Measurements from ENCODE around the gene RAB44. TPM values are rescaled to one million over a fixed set of nuclear protein-coding genes. Genes with fewer than 3 reads are reported as not detected.

RAB44 gene
- total and polyA plus RNA-seq, 2 of the 13 experiments (the other 11 are each of a cell fraction or from before 2014, with no cell fraction given) = not detected

DNA sequence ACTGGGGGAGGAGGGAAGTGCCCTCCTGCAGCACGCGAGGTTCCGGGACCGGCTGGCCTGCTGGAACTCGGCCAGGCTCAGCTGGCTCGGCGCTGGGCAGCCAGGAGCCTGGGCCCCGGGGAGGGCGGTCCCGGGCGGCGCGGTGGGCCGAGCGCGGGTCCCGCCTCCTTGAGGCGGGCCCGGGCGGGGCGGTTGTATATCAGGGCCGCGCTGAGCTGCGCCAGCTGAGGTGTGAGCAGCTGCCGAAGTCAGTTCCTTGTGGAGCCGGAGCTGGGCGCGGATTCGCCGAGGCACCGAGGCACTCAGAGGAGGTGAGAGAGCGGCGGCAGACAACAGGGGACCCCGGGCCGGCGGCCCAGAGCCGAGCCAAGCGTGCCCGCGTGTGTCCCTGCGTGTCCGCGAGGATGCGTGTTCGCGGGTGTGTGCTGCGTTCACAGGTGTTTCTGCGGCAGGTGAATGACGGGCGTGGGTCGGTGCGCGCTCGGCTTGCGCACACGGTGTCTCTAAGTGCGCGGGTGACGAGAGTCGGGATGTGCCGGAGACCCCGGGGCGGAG, 19.1 kb upstream of the RAB44 start, which contains the start of gene CDKN1A (continued):
- TF ChIP-seq, protein P1, sequence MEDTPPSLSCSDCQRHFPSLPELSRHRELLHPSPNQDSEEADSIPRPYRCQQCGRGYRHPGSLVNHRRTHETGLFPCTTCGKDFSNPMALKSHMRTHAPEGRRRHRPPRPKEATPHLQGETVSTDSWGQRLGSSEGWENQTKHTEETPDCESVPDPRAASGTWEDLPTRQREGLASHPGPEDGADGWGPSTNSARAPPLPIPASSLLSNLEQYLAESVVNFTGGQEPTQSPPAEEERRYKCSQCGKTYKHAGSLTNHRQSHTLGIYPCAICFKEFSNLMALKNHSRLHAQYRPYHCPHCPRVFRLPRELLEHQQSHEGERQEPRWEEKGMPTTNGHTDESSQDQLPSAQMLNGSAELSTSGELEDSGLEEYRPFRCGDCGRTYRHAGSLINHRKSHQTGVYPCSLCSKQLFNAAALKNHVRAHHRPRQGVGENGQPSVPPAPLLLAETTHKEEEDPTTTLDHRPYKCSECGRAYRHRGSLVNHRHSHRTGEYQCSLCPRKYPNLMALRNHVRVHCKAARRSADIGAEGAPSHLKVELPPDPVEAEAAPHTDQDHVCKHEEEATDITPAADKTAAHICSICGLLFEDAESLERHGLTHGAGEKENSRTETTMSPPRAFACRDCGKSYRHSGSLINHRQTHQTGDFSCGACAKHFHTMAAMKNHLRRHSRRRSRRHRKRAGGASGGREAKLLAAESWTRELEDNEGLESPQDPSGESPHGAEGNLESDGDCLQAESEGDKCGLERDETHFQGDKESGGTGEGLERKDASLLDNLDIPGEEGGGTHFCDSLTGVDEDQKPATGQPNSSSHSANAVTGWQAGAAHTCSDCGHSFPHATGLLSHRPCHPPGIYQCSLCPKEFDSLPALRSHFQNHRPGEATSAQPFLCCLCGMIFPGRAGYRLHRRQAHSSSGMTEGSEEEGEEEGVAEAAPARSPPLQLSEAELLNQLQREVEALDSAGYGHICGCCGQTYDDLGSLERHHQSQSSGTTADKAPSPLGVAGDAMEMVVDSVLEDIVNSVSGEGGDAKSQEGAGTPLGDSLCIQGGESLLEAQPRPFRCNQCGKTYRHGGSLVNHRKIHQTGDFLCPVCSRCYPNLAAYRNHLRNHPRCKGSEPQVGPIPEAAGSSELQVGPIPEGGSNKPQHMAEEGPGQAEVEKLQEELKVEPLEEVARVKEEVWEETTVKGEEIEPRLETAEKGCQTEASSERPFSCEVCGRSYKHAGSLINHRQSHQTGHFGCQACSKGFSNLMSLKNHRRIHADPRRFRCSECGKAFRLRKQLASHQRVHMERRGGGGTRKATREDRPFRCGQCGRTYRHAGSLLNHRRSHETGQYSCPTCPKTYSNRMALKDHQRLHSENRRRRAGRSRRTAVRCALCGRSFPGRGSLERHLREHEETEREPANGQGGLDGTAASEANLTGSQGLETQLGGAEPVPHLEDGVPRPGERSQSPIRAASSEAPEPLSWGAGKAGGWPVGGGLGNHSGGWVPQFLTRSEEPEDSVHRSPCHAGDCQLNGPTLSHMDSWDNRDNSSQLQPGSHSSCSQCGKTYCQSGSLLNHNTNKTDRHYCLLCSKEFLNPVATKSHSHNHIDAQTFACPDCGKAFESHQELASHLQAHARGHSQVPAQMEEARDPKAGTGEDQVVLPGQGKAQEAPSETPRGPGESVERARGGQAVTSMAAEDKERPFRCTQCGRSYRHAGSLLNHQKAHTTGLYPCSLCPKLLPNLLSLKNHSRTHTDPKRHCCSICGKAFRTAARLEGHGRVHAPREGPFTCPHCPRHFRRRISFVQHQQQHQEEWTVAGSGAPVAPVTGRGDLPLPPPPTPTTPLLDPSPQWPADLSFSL (CRISPR knock-in tag; IDR thresholded peaks at IDR 0.05) = no peak
- TF ChIP-seq ZNF792 (CRISPR knock-in tag; IDR thresholded peaks at IDR 0.05) = peak; percentile 79; the same call in 1 of the 2 replicates
- TF ChIP-seq SP2 (CRISPR knock-in tag; IDR thresholded peaks at IDR 0.05) = peak; percentile 54; the same call in 1 of the 2 replicates
- TF ChIP-seq, protein P2, sequence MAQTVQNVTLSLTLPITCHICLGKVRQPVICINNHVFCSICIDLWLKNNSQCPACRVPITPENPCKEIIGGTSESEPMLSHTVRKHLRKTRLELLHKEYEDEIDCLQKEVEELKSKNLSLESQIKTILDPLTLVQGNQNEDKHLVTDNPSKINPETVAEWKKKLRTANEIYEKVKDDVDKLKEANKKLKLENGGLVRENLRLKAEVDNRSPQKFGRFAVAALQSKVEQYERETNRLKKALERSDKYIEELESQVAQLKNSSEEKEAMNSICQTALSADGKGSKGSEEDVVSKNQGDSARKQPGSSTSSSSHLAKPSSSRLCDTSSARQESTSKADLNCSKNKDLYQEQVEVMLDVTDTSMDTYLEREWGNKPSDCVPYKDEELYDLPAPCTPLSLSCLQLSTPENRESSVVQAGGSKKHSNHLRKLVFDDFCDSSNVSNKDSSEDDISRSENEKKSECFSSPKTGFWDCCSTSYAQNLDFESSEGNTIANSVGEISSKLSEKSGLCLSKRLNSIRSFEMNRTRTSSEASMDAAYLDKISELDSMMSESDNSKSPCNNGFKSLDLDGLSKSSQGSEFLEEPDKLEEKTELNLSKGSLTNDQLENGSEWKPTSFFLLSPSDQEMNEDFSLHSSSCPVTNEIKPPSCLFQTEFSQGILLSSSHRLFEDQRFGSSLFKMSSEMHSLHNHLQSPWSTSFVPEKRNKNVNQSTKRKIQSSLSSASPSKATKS (CRISPR knock-in tag; IDR thresholded peaks at IDR 0.05) = no peak
- TF ChIP-seq, protein P3, sequence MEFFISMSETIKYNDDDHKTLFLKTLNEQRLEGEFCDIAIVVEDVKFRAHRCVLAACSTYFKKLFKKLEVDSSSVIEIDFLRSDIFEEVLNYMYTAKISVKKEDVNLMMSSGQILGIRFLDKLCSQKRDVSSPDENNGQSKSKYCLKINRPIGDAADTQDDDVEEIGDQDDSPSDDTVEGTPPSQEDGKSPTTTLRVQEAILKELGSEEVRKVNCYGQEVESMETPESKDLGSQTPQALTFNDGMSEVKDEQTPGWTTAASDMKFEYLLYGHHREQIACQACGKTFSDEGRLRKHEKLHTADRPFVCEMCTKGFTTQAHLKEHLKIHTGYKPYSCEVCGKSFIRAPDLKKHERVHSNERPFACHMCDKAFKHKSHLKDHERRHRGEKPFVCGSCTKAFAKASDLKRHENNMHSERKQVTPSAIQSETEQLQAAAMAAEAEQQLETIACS (CRISPR knock-in tag; IDR thresholded peaks at IDR 0.05) = no peak; the same call in 1 of the 2 replicates
- TF ChIP-seq KLF9 (CRISPR knock-in tag; IDR thresholded peaks at IDR 0.05; ENCODE audit: low read depth) = 0 out of 2 replicates have a peak, but pooled peaks have one; percentile 65
- no peak; the same call in 1 of the 2 replicates for TF ChIP-seq ZNF446 (CRISPR knock-in tag; IDR thresholded peaks at IDR 0.05)
- TF ChIP-seq, protein P4, sequence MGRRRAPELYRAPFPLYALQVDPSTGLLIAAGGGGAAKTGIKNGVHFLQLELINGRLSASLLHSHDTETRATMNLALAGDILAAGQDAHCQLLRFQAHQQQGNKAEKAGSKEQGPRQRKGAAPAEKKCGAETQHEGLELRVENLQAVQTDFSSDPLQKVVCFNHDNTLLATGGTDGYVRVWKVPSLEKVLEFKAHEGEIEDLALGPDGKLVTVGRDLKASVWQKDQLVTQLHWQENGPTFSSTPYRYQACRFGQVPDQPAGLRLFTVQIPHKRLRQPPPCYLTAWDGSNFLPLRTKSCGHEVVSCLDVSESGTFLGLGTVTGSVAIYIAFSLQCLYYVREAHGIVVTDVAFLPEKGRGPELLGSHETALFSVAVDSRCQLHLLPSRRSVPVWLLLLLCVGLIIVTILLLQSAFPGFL (CRISPR knock-in tag; IDR thresholded peaks at IDR 0.05) = no peak
- peak; percentile 85; the same call in 1 of the 2 replicates for TF ChIP-seq ZNF615 (CRISPR knock-in tag; IDR thresholded peaks at IDR 0.05; ENCODE audit: borderline replicate concordance)
- no peak for TF ChIP-seq HNRNPL (IDR thresholded peaks at IDR 0.05; ENCODE audit: low read depth, low read length)
- TF ChIP-seq ZSCAN31 (CRISPR knock-in tag; IDR thresholded peaks at IDR 0.05; ENCODE audit: low read depth) = peak; percentile 17; the same call in 1 of the 2 replicates
- peak; percentile 98; the same call in 1 of the 2 replicates for TF ChIP-seq ZBED4 (CRISPR knock-in tag; IDR thresholded peaks at IDR 0.05; ENCODE audit: borderline replicate concordance)
